T-helper 9 cell (primary cell): ENCODE data around the gene ELK3.
A peak's percentile ranks its signal among the peaks of the same experiment; 100 is the strongest.

Source experiments
- DNase-seq: peaks from one replicate; pipeline ENCODE4 v3.0.0-alpha.2; 2020

ELK3 gene

GRCh38 chr12:96235484-96235826 is 41.3 kb downstream of the ELK3 start:
- no peak for DNase-seq

DNA sequence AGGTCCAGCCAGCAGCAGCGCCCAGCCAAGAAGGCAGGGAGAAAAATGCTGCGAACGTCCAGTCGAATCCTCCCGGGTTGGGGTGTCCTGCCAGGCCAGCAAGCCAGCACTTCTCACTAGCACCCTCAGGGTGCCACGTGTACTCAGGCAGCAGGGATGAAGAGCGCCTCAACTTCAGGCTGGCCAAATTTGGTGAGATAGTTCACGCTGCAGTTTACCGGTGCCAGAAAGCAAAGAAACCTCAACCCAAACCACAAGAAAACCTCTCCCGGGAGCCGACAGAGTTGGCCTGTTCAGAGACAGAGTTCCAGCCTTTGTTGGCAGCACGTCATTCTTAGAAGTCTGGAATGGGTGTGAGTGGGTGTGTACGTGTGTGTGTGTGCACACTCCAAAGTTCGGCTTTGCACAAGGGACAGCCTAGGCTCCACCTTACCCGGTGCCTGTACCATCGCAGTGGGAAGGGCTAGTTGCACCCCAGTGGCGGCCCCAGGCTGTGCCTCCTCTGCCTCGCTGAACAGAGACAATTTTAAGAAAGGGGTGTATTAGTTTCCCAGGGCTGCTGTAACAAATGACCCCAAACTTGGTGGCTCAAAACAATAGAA is 42.1 kb downstream of the ELK3 start:
- peak; percentile 30 for DNase-seq

DNA sequence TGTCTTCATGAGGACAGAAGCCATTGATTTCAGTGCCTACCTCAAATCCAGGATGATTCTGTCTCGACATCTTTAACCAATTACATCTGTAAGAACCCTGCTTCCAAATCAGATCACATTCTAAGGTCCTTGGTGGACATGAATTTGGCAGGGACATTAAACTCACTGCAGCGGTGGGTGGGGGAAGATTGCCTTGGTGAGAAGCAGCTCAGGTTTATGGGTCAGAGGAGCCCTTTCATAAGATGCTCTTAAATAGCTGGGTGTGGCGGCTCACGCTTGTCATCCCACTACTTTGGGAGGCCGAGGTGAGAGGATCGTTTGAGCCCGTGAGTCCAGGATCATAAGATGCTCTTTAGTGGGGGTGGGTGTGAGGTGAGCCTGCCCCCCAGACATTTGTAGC is 42.9 kb downstream of the ELK3 start:
- DNase-seq = no peak

- peak; percentile 49 for DNase-seq
These were observed 43.4 kb downstream of the ELK3 start for GRCh38 chr12:96237465-96238077.

DNA sequence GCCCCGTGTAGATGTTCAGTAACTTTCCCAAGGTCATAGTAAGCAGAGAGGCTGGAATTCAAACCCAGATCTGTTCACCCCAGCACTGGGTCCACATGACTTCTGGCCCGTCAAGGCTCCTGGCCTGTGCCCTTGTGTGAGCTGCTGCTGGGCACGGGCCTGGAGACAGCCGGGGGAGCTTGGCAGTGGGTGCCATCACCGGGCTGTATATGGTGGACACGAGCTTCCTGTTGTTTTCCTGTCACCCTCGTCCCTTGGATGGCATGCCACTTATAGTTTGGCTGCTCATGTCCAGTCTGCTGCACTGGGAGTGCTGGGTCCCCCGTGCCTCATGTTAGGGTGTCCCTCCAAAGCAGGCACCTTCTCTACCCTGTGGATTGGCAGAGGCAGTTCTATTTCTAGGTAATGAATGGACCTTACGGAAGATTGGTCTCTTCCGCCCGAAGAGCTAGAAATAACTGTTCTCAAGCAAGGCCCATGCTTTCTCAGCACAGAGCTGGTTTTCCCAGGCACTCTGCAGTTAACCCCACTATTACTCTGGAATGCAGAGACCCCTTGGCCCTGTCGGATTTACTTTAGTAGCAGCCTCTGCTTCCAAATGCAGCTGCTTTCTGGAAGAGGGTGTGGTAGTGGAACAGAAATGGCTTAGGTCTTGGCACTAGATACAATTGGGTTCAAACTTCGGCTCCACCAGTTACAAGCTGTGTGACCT is 44.3 kb downstream of the ELK3 start:
- DNase-seq = no peak

DNA sequence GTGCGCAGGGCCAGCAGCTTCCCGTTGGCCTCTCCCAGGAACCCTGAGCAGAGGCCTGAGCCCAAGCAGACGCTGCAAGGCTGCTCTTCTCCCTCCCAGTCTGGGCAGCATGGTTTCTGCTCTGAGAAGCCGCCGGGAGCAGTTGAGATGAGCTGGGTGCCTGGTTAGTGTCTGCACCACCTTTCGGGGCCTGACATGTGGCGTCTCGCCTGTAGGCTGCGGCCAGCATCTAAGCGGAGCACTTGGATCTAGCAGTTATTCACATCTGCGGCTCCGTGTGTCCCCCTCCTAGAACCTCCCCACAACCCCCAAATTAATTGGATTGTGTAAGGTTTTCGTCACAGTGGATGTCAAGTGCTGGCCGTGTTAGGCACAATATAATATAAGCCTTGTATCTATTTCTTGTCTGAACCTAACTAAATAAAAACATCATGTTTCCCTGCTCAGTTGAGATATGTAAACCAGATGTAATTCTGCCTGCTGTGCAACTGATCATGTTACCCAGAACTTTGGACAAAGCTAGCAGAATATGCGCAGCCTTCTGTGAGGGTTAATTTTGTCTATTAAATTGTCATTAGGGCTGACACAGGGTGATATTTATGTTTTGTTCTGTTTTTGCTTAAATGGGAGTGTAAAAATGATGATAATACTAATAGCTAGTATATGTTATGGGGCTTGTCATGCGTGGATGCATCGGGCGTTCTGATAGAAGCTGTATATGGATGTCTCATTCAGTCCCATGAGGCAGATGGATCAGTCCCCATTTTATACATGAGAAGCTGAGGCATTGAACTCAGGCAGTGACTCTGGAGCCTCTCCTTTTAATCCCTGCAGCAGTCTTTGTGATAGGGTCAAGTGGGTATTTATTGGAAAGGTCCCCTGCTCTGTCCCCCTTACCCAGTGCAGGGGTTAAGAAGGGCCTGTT is 45.8 kb downstream of the ELK3 start:
- no peak for DNase-seq

GRCh38 chr12:96240656-96241055 is 46.5 kb downstream of the ELK3 start:
- no peak for DNase-seq

GRCh38 chr12:96241431-96241830 is 47.3 kb downstream of the ELK3 start:
- no peak for DNase-seq

DNA sequence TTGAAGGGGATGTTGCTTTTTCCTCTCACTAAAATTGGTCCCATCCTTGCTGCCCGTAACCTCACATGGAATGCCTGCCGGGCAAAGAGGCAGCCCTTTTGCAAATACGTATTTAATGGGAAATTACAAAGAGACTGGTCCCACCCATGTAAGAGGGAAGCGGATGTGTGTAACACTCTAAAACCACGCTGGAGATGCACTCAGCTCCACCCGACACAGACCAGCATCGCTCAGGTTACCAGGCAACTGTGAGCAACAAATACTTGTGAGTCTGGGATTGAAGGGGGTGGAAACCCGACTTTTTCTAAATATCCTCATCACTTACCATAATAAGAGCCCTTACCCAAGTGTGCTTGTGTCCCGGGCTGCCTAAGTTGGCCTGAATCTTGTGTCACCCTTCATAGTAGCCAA is 47.7 kb downstream of the ELK3 start:
- DNase-seq = peak; percentile 70

DNA sequence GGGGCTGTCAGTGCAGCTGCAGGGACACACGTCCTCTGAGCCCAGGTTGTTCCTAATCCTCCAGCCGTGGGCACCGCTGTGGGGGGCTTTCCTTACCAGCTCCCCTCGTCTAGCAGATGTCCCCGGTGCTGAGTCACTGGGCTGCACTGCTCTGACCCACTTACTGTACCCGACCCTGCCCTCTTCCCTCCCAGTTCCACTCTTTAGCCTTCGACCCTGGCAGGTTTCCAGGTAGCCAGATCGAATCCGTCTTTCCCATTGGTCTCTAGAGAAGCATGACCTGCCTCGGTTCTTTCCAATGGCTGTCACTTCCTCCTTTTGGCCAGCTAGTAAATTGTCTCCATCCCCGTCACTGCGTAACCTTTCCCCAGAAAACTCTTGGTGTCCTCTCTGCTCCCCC is 48.4 kb downstream of the ELK3 start:
- peak; percentile 38 for DNase-seq

DNA sequence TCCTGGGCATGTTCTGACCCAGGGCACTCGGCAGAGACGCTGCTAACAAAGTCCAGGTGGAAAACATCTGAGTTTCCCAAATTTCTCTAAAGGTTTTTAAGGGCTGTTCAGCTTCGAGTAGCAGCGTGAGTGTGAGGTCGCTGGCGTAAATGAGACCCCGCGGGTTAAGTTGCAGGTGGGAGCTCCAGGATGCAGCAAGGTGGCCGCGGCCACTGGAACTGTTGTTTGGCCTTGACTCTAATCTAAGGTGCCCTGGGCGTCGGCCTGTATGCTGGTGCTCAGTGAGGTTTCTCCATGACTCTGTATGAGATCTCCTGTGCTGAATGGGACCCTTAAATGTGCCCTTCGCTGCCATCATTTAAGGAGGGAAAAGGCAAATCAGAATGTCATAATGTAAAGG is 50.7 kb downstream of the ELK3 start:
- DNase-seq = no peak

DNA sequence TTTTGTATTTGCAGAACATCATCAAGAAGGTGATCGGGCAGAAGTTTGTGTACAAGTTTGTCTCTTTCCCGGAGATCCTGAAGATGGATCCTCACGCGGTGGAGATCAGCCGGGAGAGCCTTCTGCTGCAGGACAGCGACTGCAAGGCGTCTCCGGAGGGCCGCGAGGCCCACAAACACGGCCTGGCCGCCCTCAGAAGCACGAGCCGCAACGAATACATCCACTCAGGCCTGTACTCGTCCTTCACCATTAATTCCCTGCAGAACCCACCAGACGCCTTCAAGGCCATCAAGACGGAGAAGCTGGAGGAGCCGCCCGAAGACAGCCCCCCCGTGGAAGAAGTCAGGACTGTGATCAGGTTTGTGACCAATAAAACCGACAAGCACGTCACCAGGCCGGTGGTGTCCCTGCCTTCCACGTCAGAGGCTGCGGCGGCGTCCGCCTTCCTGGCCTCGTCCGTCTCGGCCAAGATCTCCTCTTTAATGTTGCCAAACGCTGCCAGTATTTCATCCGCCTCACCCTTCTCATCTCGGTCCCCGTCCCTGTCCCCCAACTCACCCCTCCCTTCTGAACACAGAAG is 52.8 kb downstream of the ELK3 start:
- DNase-seq = no peak

GRCh38 chr12:96247563-96247962 is 53.4 kb downstream of the ELK3 start:
- DNase-seq = no peak

DNA sequence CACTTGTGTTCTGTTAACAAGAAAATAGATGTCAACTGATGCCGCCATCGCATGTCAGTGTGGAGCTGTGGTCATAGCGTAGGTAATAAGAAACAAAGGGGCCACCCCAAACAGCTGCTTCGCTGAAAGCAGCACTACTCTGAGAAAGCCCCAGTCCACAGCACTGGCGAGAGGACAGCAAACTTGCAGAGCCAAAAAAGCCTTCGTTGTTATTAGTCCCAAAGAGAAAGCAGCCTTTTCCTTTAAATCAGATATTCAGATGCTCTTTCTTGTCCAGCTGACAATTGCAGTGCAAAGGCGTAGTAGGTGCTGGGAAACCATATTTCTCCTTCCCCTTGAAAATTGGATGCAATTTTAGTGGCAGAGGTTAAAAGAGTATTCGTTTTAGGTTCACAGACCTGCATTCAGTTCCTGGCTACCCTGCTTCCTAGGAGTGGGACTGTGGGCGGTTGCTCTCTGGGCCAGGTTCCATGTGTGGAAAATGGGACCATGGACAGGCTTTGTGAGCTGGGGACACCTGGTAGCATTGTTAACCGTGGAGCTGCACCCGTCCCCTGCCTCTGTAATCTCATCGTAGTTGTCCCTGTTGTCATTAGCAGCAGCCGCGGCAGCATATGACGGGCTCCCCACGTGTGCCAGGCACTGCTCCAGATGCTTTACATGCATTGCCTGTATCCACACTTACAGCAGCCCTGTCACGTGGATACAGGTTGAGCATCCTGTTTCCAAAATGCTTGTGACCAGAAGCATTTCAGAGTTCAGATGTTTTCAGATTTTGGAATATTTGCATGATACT is 54.2 kb downstream of the ELK3 start:
- no peak for DNase-seq

- no peak for DNase-seq
These were observed 55.3 kb downstream of the ELK3 start for GRCh38 chr12:96249196-96250118.

GRCh38 chr12:96250119-96250685 is 56.0 kb downstream of the ELK3 start:
- DNase-seq = no peak

DNA sequence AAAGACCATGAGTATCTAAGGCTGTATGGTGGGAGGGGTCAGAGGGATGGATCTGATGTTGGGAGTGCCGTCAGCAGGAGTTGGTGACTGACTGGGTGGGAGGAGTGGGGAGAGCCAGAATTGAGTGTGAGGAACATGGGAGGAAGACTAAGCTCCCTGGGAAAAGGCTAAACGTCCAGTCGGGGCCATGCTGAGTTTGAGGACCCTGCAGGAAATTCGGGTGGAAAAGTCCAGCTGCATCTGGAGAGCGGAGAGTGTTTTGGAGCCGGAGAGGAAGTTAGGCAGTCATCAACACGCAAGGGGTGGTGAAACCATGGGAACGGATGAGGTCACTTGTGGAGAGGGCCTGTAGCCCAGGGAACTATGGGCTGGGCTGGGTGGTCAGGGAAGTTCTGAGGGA is 60.9 kb downstream of the ELK3 start:
- DNase-seq = no peak

DNA sequence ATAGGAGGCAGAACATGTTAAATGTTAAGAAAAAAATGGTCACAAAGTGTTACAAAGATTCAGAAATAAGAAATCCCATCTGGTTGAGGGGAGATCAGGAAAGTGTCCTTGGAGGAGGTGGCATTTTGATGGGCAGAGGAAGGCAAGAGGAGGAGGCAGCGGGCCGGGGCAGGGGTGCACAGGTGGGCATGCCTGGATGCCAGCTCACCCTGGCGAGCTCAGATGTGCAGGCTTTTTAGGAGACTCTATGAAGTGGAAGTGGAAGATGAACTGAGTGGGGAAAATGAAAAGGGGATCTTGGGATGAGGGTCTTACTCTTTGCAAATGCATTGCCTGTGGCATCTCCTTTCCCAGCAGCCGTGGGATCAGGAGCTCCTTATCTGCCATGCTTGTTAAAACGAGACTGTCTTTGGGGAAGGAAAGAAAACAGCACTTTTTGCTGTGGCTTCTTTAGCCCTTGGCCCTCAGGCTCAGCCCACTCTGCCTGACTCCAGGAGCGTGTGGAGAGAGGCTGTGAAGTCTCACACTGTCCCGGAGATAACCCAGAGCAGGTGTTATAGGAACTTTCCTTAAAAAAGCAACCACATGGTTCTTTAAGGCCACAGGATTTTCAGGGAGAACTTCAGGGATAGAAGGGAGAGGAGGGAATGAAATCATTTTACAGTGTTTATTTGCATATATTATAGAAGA is 62.6 kb downstream of the ELK3 start:
- no peak for DNase-seq

DNA sequence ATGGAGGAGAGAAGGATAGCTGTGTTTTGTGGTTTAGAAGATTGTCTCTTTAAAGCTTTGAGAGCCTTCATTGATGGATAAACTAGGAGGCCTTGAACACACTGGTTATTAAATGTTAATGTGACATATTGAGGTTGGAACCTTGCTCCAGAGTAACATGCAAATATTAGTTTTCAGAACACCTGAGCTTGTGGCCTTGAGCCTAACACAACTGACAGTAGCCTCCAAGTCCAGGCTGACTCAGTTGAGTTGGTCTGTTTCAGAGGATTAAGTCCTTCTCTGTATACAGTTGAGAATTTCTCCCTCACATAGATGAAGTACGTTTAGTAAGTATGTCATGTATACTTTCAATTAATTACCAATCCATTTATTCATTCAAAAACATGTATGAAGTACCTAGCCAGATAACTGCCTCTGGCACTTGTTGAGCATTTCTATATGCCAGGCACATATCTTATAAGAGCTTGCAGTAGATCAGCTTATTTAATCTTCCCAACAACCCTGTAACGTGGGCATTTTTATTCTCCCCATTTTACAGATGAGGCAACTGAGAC is 63.5 kb downstream of the ELK3 start:
- no peak for DNase-seq
